HepG2 (cell line): Measurements from ENCODE around the gene SH3YL1. TPM values are rescaled to one million over a fixed set of nuclear protein-coding genes. Genes with fewer than 3 reads are reported as not detected.

ENCODE experiments used
- BATF2 ChIP-seq: sonication (generic); formaldehyde crosslinking; IDR thresholded peaks from 2 replicates; pipeline ENCODE4 v1.8.0; 2022; ENCODE audit warnings: mild to moderate bottlenecking, missing genetic modification reagents, moderate library complexity
- CBX2 ChIP-seq, 2 experiments: fragments of 200-600 bp in 1 of 2; sonication (generic); formaldehyde crosslinking in 1 of 2; IDR thresholded peaks; 2 replicates each; pipeline versions ENCODE4 v1.7.0 to v1.8.1; 2018 to 2022; ENCODE audit warnings: low read depth in 2 of 2, low read length in 1 of 2, mild to moderate bottlenecking in 1 of 2, missing genetic modification reagents in 1 of 2
- EEA1 ChIP-seq: sonication (generic); formaldehyde crosslinking; IDR thresholded peaks from 2 replicates; pipeline ENCODE4 v1.5.1; 2020; ENCODE audit warnings: mild to moderate bottlenecking, missing genetic modification reagents, borderline replicate concordance
- GZF1 ChIP-seq: sonication (generic); formaldehyde crosslinking; IDR thresholded peaks from 2 replicates; pipeline ENCODE4 v1.5.1; 2020; ENCODE audit warnings: mild to moderate bottlenecking, missing genetic modification reagents
- MYNN ChIP-seq: sonication (generic); formaldehyde crosslinking; IDR thresholded peaks from 2 replicates; pipeline ENCODE4 v1.4.0; 2020; ENCODE audit warnings: mild to moderate bottlenecking, low read depth, missing genetic modification reagents
- SIN3A ChIP-seq: IDR thresholded peaks from 2 replicates; pipeline ENCODE4 v1.6.1; 2011; ENCODE audit warnings: low read depth, mild to moderate bottlenecking, control low read depth, low read length, borderline replicate concordance
- SRSF1 ChIP-seq: fragments of 200-400 bp; formaldehyde crosslinking; optimal IDR thresholded peaks from 2 replicates; pipeline ENCODE3; 2017; ENCODE audit warnings: mild to moderate bottlenecking, low read depth, low read length, moderate library complexity
- UBTF ChIP-seq: sonication (generic); formaldehyde crosslinking; IDR thresholded peaks from 2 replicates; pipeline ENCODE4 v1.4.0; 2020; ENCODE audit warnings: mild to moderate bottlenecking, missing genetic modification reagents
- YEATS2 ChIP-seq: sonication (generic); formaldehyde crosslinking; IDR thresholded peaks from 2 replicates; pipeline ENCODE4 v1.4.0; 2020; ENCODE audit warnings: missing genetic modification reagents, borderline replicate concordance
- ZBTB1 ChIP-seq: sonication (generic); formaldehyde crosslinking; IDR thresholded peaks from 2 replicates; pipeline ENCODE4 v1.4.0; 2020; ENCODE audit warnings: missing genetic modification reagents, borderline replicate concordance
- ZBTB3 ChIP-seq: sonication (generic); formaldehyde crosslinking; IDR thresholded peaks from 2 replicates; pipeline ENCODE4 v1.4.0; 2020; ENCODE audit warnings: low read depth, mild to moderate bottlenecking, moderate library complexity, missing genetic modification reagents, borderline replicate concordance
- ZNF329 ChIP-seq: sonication (generic); formaldehyde crosslinking; IDR thresholded peaks from 2 replicates; pipeline ENCODE4 v1.9.0; 2021; ENCODE audit warnings: low read depth, mild to moderate bottlenecking, missing genetic modification reagents
- ZNF34 ChIP-seq: sonication (generic); formaldehyde crosslinking; IDR thresholded peaks from 2 replicates; pipeline ENCODE4 v1.4.0; 2020; ENCODE audit warnings: mild to moderate bottlenecking, missing genetic modification reagents, borderline replicate concordance
- ZNF451 ChIP-seq: sonication (generic); formaldehyde crosslinking; IDR thresholded peaks from 2 replicates; pipeline ENCODE4 v1.5.0; 2020; ENCODE audit warnings: mild to moderate bottlenecking, missing genetic modification reagents
- ZNF552 ChIP-seq: sonication (generic); formaldehyde crosslinking; IDR thresholded peaks from 2 replicates; pipeline ENCODE4 v1.9.0; 2022; ENCODE audit warnings: missing genetic modification reagents, mild to moderate bottlenecking, borderline replicate concordance
- ZNF577 ChIP-seq: sonication (generic); formaldehyde crosslinking; IDR thresholded peaks from 2 replicates; pipeline ENCODE4 v1.4.0; 2020; ENCODE audit warnings: mild to moderate bottlenecking, low read depth, missing genetic modification reagents, borderline replicate concordance
- ZNF670 ChIP-seq: sonication (generic); formaldehyde crosslinking; IDR thresholded peaks from 2 replicates; pipeline ENCODE4 v1.8.0; 2022; ENCODE audit warnings: mild to moderate bottlenecking, missing genetic modification reagents, borderline replicate concordance
- ZNF710 ChIP-seq: sonication (generic); formaldehyde crosslinking; IDR thresholded peaks from 2 replicates; pipeline ENCODE4 v1.5.0; 2020; ENCODE audit warnings: mild to moderate bottlenecking, missing genetic modification reagents, borderline replicate concordance
- polyA plus RNA-seq, 8 experiments: library from polyadenylated mRNA; depleted of rRNA in 3 of 8; stranded (reverse) in 7 of 8; unstranded in 1 of 8; fragments of >200 nt; fragmentation: Illumina TruSeq in 4 of 8; extraction: Trizol in 4 of 8; gene quantifications; 2 replicates each; pipeline versions ENCODE4 v1.2.1 to v1.2.3, GENCODE V29; 2011 to 2016; ENCODE audit warnings: low read depth in 4 of 8, missing spikeins in 1 of 8, mixed read lengths in 1 of 8; ENCODE audit not compliant: insufficient read depth in 1 of 8
- total RNA-seq, 5 experiments: library from RNA; depleted of rRNA; stranded (reverse); fragments of >200 nt; fragmentation: Illumina TruSeq; extraction: Trizol; gene quantifications; 2 replicates each; pipeline ENCODE4 v1.2.3, GENCODE V29; 2016; ENCODE audit warnings: low read depth in 1 of 5
- TF ChIP-seq, protein P1 (sequence below): IDR thresholded peaks from 2 replicates; pipeline ENCODE4 v1.6.1; 2016; ENCODE audit warnings: mild to moderate bottlenecking

The SH3YL1 gene
- total and polyA plus RNA-seq, 2 of the 13 experiments (the other 11 are each of a cell fraction or from before 2014, with no cell fraction given) = 13.0 to 48.2 TPM

DNA sequence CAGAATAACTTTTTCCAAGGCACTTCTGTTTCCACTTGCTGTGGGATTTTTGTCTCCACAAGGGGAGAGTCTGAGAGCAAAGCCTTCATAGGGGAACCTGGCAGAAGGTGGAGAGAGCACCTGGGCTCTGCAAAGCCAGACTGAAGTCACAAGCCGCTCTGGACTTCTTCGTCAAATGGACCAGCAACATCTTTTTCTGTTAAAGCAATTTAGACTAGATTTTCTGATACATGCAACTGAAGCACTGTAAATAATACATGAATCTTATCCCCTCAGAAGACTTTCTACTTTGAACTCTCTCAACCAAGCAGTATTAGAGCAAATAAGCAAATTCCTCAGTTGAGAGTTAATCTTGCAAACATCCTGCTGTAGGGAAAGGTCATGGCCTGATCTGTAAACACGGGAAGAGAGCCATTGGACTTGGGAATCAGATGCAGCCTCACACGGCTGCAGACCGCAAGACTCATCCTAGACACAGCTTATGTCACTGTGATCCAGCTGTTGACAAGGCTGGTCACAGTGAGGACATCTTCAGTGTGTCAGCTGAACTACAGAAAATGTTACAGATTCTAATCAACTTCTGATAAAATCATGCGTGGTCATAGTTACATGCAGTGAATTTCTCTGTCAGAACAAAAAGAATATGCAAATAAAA lies 3.2 kb downstream of the SH3YL1 start (continued):
- TF ChIP-seq UBTF (CRISPR knock-in tag) (peak; percentile 65), ZNF34 (CRISPR knock-in tag) (no peak), ZNF552 (no peak), YEATS2 (peak; percentile 84; the same call in 1 of the 2 replicates), EEA1 (CRISPR knock-in tag) (no peak), GZF1 (CRISPR knock-in tag) (no peak), SRSF1 (no peak), ZNF710 (CRISPR knock-in tag) (peak; percentile 95), MYNN (0 out of 2 replicates have a peak, but pooled peaks have one; percentile 83), ZNF577 (CRISPR knock-in tag) (no peak), ZNF329 (CRISPR knock-in tag) (0 out of 2 replicates have a peak, but pooled peaks have one; percentile 78), CBX2 (IDR thresholded peaks at IDR 0.05; ENCODE audit: low read depth, low read length) (no peak), CBX2 (CRISPR knock-in tag; IDR thresholded peaks at IDR 0.05; ENCODE audit: low read depth) (no peak; the same call in 1 of the 2 replicates), ZBTB1 (CRISPR knock-in tag) (no peak), SIN3A (peak; percentile 93), ZBTB3 (0 out of 2 replicates have a peak, but pooled peaks have one; percentile 60), ZNF670 (CRISPR knock-in tag) (peak; percentile 83), ZNF451 (CRISPR knock-in tag) (no peak), BATF2 (CRISPR knock-in tag) (peak; percentile 64; the same call in 1 of the 2 replicates)
- TF ChIP-seq, protein P1, sequence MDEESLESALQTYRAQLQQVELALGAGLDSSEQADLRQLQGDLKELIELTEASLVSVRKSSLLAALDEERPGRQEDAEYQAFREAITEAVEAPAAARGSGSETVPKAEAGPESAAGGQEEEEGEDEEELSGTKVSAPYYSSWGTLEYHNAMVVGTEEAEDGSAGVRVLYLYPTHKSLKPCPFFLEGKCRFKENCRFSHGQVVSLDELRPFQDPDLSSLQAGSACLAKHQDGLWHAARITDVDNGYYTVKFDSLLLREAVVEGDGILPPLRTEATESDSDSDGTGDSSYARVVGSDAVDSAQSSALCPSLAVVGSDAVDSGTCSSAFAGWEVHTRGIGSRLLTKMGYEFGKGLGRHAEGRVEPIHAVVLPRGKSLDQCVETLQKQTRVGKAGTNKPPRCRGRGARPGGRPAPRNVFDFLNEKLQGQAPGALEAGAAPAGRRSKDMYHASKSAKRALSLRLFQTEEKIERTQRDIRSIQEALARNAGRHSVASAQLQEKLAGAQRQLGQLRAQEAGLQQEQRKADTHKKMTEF (CRISPR knock-in tag) = peak; percentile 100
